ENCODE measurements around the gene FRAT2.

Gene FRAT2

GRCh38 chr10:97336942-97337831 lies 2.7 kb upstream of the FRAT2 start:
- no peaks in the 10 kb centered on the region for H3K27me3 ChIP-seq (ENCODE audit: insufficient read depth, low read length)
- no peak overlapping the region for H3K27ac ChIP-seq (ENCODE audit: low read depth, low read length, poor library complexity, severe bottlenecking)
- H3K79me2 ChIP-seq (ENCODE audit: insufficient read depth, low read length), result no peaks in the 10 kb centered on the region
- H3K9ac ChIP-seq (ENCODE audit: low read length), result no peak overlapping the region
- no peak overlapping the region for H2AFZ ChIP-seq (ENCODE audit: low read length)
- H3K9me3 ChIP-seq (ENCODE audit: low read length), result no peaks in the 10 kb centered on the region
- no peak for TF ChIP-seq CTCF (IDR thresholded peaks at IDR 0.05; ENCODE audit: low read length)
- TF ChIP-seq EZH2 (IDR thresholded peaks at IDR 0.05; ENCODE audit: borderline replicate concordance, low read length), result no peak
- no peaks in the 10 kb centered on the region for H3K36me3 ChIP-seq (ENCODE audit: insufficient read depth, low read length)
- no peaks in the 10 kb centered on the region for H3F3A ChIP-seq (ENCODE audit: insufficient read depth, low read length)
- no peak overlapping the region for H3K4me2 ChIP-seq (ENCODE audit: low read length)
- H3K9me2 ChIP-seq (ENCODE audit: low read depth, low read length), result no peaks in the 10 kb centered on the region
- peaks cover 28% of the 10 kb centered on the region for H3K4me1 ChIP-seq (ENCODE audit: insufficient read depth, low read length, severe bottlenecking)
- no peaks in the 10 kb centered on the region for H4K20me1 ChIP-seq (ENCODE audit: insufficient read depth, low read length)
- H3K4me3 ChIP-seq (ENCODE audit: low read depth, low read length, poor library complexity, severe bottlenecking), result no peak overlapping the region

GRCh38 chr10:97336446-97336845 lies 1.9 kb upstream of the FRAT2 start:
- no peaks in the 10 kb centered on the region for H3K27me3 ChIP-seq (ENCODE audit: insufficient read depth, low read length)
- H3K4me1 ChIP-seq (ENCODE audit: insufficient read depth, low read length, severe bottlenecking), result peaks cover 29% of the 10 kb centered on the region
- no peaks in the 10 kb centered on the region for H3K36me3 ChIP-seq (ENCODE audit: insufficient read depth, low read length)
- H2AFZ ChIP-seq (ENCODE audit: low read length), result no peak overlapping the region
- no peaks in the 10 kb centered on the region for H3K79me2 ChIP-seq (ENCODE audit: insufficient read depth, low read length)
- TF ChIP-seq EZH2 (IDR thresholded peaks at IDR 0.05; ENCODE audit: borderline replicate concordance, low read length) (no peak), CTCF (IDR thresholded peaks at IDR 0.05; ENCODE audit: low read length) (no peak)
- H3F3A ChIP-seq (ENCODE audit: insufficient read depth, low read length), result no peaks in the 10 kb centered on the region
- no peaks in the 10 kb centered on the region for H4K20me1 ChIP-seq (ENCODE audit: insufficient read depth, low read length)
- H3K9me3 ChIP-seq (ENCODE audit: low read length), result no peaks in the 10 kb centered on the region
- no peak overlapping the region for H3K4me2 ChIP-seq (ENCODE audit: low read length)
- H3K9me2 ChIP-seq (ENCODE audit: low read depth, low read length), result no peaks in the 10 kb centered on the region
- no peak overlapping the region for H3K27ac ChIP-seq (ENCODE audit: low read depth, low read length, poor library complexity, severe bottlenecking)
- no peak overlapping the region for H3K4me3 ChIP-seq (ENCODE audit: low read depth, low read length, poor library complexity, severe bottlenecking)
- H3K9ac ChIP-seq (ENCODE audit: low read length), result no peak overlapping the region

- Histone ChIP-seq H3K4me1 (ENCODE audit: insufficient read depth, low read length, severe bottlenecking) (peaks cover 29% of the 10 kb centered on the region), H3K27ac (ENCODE audit: low read depth, low read length, poor library complexity, severe bottlenecking) (no peak overlapping the region), H3F3A (ENCODE audit: insufficient read depth, low read length) (no peaks in the 10 kb centered on the region), H4K20me1 (ENCODE audit: insufficient read depth, low read length) (no peaks in the 10 kb centered on the region), H3K4me3 (ENCODE audit: low read depth, low read length, poor library complexity, severe bottlenecking) (no peak overlapping the region), H3K36me3 (ENCODE audit: insufficient read depth, low read length) (no peaks in the 10 kb centered on the region), H3K4me2 (ENCODE audit: low read length) (no peak overlapping the region), H3K79me2 (ENCODE audit: insufficient read depth, low read length) (no peaks in the 10 kb centered on the region), H3K9me2 (ENCODE audit: low read depth, low read length) (no peaks in the 10 kb centered on the region), H3K9me3 (ENCODE audit: low read length) (no peaks in the 10 kb centered on the region), H3K9ac (ENCODE audit: low read length) (no peak overlapping the region), H2AFZ (ENCODE audit: low read length) (no peak overlapping the region), H3K27me3 (ENCODE audit: insufficient read depth, low read length) (no peaks in the 10 kb centered on the region)
- TF ChIP-seq CTCF (IDR thresholded peaks at IDR 0.05; ENCODE audit: low read length) (no peak), EZH2 (IDR thresholded peaks at IDR 0.05; ENCODE audit: borderline replicate concordance, low read length) (no peak)
Observed at GRCh38 chr10:97336006-97336405, 1.5 kb upstream of the FRAT2 start.
